WTC11 (cell line): ENCODE data around the gene PLTP. TPM values are rescaled to one million over a fixed set of nuclear protein-coding genes. Genes with fewer than 3 reads are reported as not detected.

Experiments used
- ATAC-seq: fragments of 200-7000 bp; cut with Tn5 transposase; 2 replicates; pipeline ENCODE4 v1.10.0; 2021; ENCODE audit warnings: mild to moderate bottlenecking, moderate library complexity
- CTCF ChIA-PET: fragments of 300-600 bp; sonication (Branson Sonifier 250); formaldehyde crosslinking; loops from one replicate; lab custom pipeline; 2021; ENCODE audit warnings: antibody characterized with exemption; lab: Charles Lee
- POLR2A ChIA-PET: fragments of 350-600 bp; sonication (Branson Sonifier 250); formaldehyde crosslinking; loops from one replicate; lab custom pipeline; 2021; ENCODE audit warnings: antibody characterized with exemption; lab: Charles Lee
- DNase-seq: peaks from one replicate; pipeline ENCODE4 v3.0.0; 2021; ENCODE audit warnings: low spot score
- H3K27ac Mint-ChIP-seq: 2 replicates; pipeline ENCODE4 v1.8.0; 2021; ENCODE audit warnings: mixed read lengths
- H3K27me3 Mint-ChIP-seq: 2 replicates; pipeline ENCODE4 v1.8.0; 2021; ENCODE audit warnings: low read depth, mild to moderate bottlenecking, moderate library complexity, mixed read lengths
- H3K36me3 Mint-ChIP-seq: 2 replicates; pipeline ENCODE4 v1.8.0; 2021; ENCODE audit warnings: mixed read lengths
- H3K4me1 Mint-ChIP-seq: 2 replicates; pipeline ENCODE4 v1.8.0; 2022; ENCODE audit warnings: mixed read lengths
- H3K4me3 Mint-ChIP-seq: 2 replicates; pipeline ENCODE4 v1.8.0; 2021; ENCODE audit warnings: mild to moderate bottlenecking, moderate library complexity, mixed read lengths
- H3K9me3 Mint-ChIP-seq: 2 replicates; pipeline ENCODE4 v1.8.0; 2021; ENCODE audit warnings: mixed read lengths
- AR ChIP-seq: fragments of 250-450 bp; sonication (Bioruptor Pico); IDR thresholded peaks from 2 replicates; pipeline ENCODE4 v1.9.0; 2021; ENCODE audit warnings: mild to moderate bottlenecking
- ATF2 ChIP-seq: sonication (generic); formaldehyde crosslinking; IDR thresholded peaks from 2 replicates; pipeline ENCODE4 v1.8.1; 2022; ENCODE audit warnings: low read depth, missing genetic modification reagents, borderline replicate concordance
- CTCF ChIP-seq: fragments of 200-600 bp; IDR thresholded peaks from 2 replicates; pipeline ENCODE4 v1.8.0; 2022; ENCODE audit warnings: antibody characterized with exemption
- E2F4 ChIP-seq: sonication (generic); formaldehyde crosslinking; IDR thresholded peaks from 2 replicates; pipeline ENCODE4 v1.8.1; 2022; ENCODE audit warnings: low read depth, mild to moderate bottlenecking, moderate library complexity, missing genetic modification reagents, borderline replicate concordance
- E2F5 ChIP-seq: sonication (generic); formaldehyde crosslinking; IDR thresholded peaks from 2 replicates; pipeline ENCODE4 v1.8.1; 2022; ENCODE audit warnings: mild to moderate bottlenecking, moderate library complexity, missing genetic modification reagents
- EMX1 ChIP-seq: fragments of 250-450 bp; sonication (Bioruptor Pico); IDR thresholded peaks from 2 replicates; pipeline ENCODE4 v1.8.0; 2021; ENCODE audit warnings: mild to moderate bottlenecking
- HMGXB4 ChIP-seq: sonication (generic); formaldehyde crosslinking; IDR thresholded peaks from 2 replicates; pipeline ENCODE4 v1.8.1; 2023; ENCODE audit warnings: mild to moderate bottlenecking, moderate library complexity, missing genetic modification reagents
- KAT7 ChIP-seq: sonication (generic); formaldehyde crosslinking; IDR thresholded peaks from 2 replicates; pipeline ENCODE4 v1.8.1; 2023; ENCODE audit warnings: missing genetic modification reagents, mild to moderate bottlenecking, borderline replicate concordance
- MLX ChIP-seq: sonication (generic); formaldehyde crosslinking; IDR thresholded peaks from 2 replicates; pipeline ENCODE4 v1.8.1; 2023; ENCODE audit warnings: mild to moderate bottlenecking, missing genetic modification reagents, moderate library complexity
- MYBL2 ChIP-seq: sonication (generic); formaldehyde crosslinking; IDR thresholded peaks from 2 replicates; pipeline ENCODE4 v1.8.1; 2023; ENCODE audit warnings: mild to moderate bottlenecking, moderate library complexity, missing genetic modification reagents
- NR2C2 ChIP-seq: sonication (generic); formaldehyde crosslinking; IDR thresholded peaks from 2 replicates; pipeline ENCODE4 v1.8.0; 2022; ENCODE audit warnings: mild to moderate bottlenecking, missing genetic modification reagents
- TCF7 ChIP-seq: sonication (generic); formaldehyde crosslinking; IDR thresholded peaks from 2 replicates; pipeline ENCODE4 v1.8.0; 2022; ENCODE audit warnings: mild to moderate bottlenecking, low read depth, missing genetic modification reagents, moderate library complexity
- TEAD1 ChIP-seq: sonication (generic); formaldehyde crosslinking; IDR thresholded peaks from 2 replicates; pipeline ENCODE4 v1.8.0; 2022; ENCODE audit warnings: mild to moderate bottlenecking, missing genetic modification reagents
- USF2 ChIP-seq: sonication (generic); formaldehyde crosslinking; IDR thresholded peaks from 2 replicates; pipeline ENCODE4 v1.8.1; 2023; ENCODE audit warnings: mild to moderate bottlenecking, missing genetic modification reagents, moderate library complexity
- ZMAT4 ChIP-seq: fragments of 250-450 bp; sonication (Bioruptor Pico); IDR thresholded peaks from 2 replicates; pipeline ENCODE4 v1.9.0; 2021; ENCODE audit warnings: mild to moderate bottlenecking
- ZNF138 ChIP-seq: sonication (generic); formaldehyde crosslinking; conservative IDR thresholded peaks from 2 replicates; pipeline ENCODE4 v1.8.1; 2022; ENCODE audit warnings: mild to moderate bottlenecking, moderate library complexity, missing genetic modification reagents
- ZNF232 ChIP-seq: sonication (generic); formaldehyde crosslinking; IDR thresholded peaks from 2 replicates; pipeline ENCODE4 v1.8.0; 2022; ENCODE audit warnings: mild to moderate bottlenecking, missing genetic modification reagents
- ZNF317 ChIP-seq: sonication (generic); formaldehyde crosslinking; IDR thresholded peaks from 2 replicates; pipeline ENCODE4 v1.8.1; 2023; ENCODE audit warnings: low read depth, mild to moderate bottlenecking, moderate library complexity, missing genetic modification reagents, borderline replicate concordance
- ZSCAN18 ChIP-seq: fragments of 250-450 bp; sonication (Bioruptor Pico); IDR thresholded peaks from 2 replicates; pipeline ENCODE4 v2.1.2; 2022; ENCODE audit warnings: mild to moderate bottlenecking, moderate library complexity
- total RNA-seq: library from RNA; stranded (reverse); gene quantifications from 3 replicates; pipeline ENCODE4 v1.2.3, GENCODE V29; 2021

The PLTP gene
- total RNA-seq, 1 experiment from 2014 or later, result 109 TPM

- Mint-ChIP-seq H3K27me3 (no peaks in the 10 kb centered on the region), H3K27ac (peak overlapping the region; percentile 100), H3K4me1 (peaks cover 38% of the 10 kb centered on the region), H3K9me3 (no peaks in the 10 kb centered on the region), H3K4me3 (peak overlapping the region; percentile 96), H3K36me3 (peaks cover 14% of the 10 kb centered on the region)
- peak; percentile 86 for DNase-seq
- ATAC-seq, result peak; percentile 66
- ChIA-PET POLR2A (interaction anchor here (0.7 to 3.4 kb wide), 17 partner anchors 8 to 134 kb away, joined by 3 to 43 read pairs (median 4); partner anchors contain the start of genes CTSA, NEURL2, PLTP and SNX21), CTCF (interaction anchor here (0.6 to 2.7 kb wide), 22 partner anchors 10 to 570 kb away, joined by 3 to 21 read pairs (median 4); partner anchors contain the start of genes CTSA, NEURL2, PLTP and SYS1)
- no peak for TF ChIP-seq TCF7 (CRISPR knock-in tag)
- no peak for TF ChIP-seq ZSCAN18 (CRISPR knock-in tag)
- TF ChIP-seq E2F4 (CRISPR knock-in tag), result no peak
- 0 out of 2 replicates have a peak, but pooled peaks have one; percentile 19 for TF ChIP-seq AR (CRISPR knock-in tag)
- no peak for TF ChIP-seq MYBL2 (CRISPR knock-in tag)
- no peak for TF ChIP-seq CTCF
- no peak; the same call in none of the 2 replicates for TF ChIP-seq HMGXB4
- TF ChIP-seq E2F5 (CRISPR knock-in tag), result no peak; the same call in 1 of the 2 replicates
- no peak for TF ChIP-seq ZNF138
- no peak for TF ChIP-seq ZNF317 (CRISPR knock-in tag)
- TF ChIP-seq ZNF232 (CRISPR knock-in tag), result no peak
- no peak for TF ChIP-seq MLX (CRISPR knock-in tag)
- TF ChIP-seq KAT7, result peak; percentile 63; the same call in 1 of the 2 replicates
- TF ChIP-seq TEAD1, result peak; percentile 62; the same call in 1 of the 2 replicates
- TF ChIP-seq EMX1 (CRISPR knock-in tag), result no peak; the same call in 1 of the 2 replicates
- TF ChIP-seq NR2C2 (CRISPR knock-in tag), result no peak
- no peak for TF ChIP-seq ZMAT4 (CRISPR knock-in tag)
- no peak for TF ChIP-seq ATF2 (CRISPR knock-in tag)
- TF ChIP-seq USF2, result 0 out of 2 replicates have a peak, but pooled peaks have one; percentile 33
These were observed 21.5 kb upstream of the PLTP start for GRCh38 chr20:45933266-45934045.
